RCC 7860 (cell line): ENCODE measurements around the gene TTC23L.
"Not testable (repeated sequence)": the region's sequence is repeated elsewhere in the genome, so short reads cannot be mapped to it uniquely, and the experiment has no call there.

ENCODE experiments used
- DNase-seq: peaks from one replicate; pipeline ENCODE4 v3.0.0-alpha.2; 2015; ENCODE audit warnings: low spot score
- FAIRE-seq: peaks from 2 replicates; lab custom pipeline; 2012; peaks lifted over from hg19 to GRCh38; lab: Jason Lieb, UNC

The TTC23L gene

GRCh38 chr5:34916518-34916917 is 77.6 kb downstream of the TTC23L start:
- DNase-seq (no peak), FAIRE-seq (no peak)

- DNase-seq (no peak), FAIRE-seq (no peak)
These were observed 79.1 kb downstream of the TTC23L start for GRCh38 chr5:34918025-34918424.

GRCh38 chr5:34919077-34919476 is 80.1 kb downstream of the TTC23L start:
- DNase-seq (no peak), FAIRE-seq (no peak)

- FAIRE-seq, DNase-seq: not testable (repeated sequence)
These were observed 84.3 kb downstream of the TTC23L start for GRCh38 chr5:34923256-34923655.

- DNase-seq (peak; percentile 92), FAIRE-seq (peak; percentile 98)
These were observed 84.9 kb downstream of the TTC23L start for GRCh38 chr5:34923694-34924461.

GRCh38 chr5:34924462-34924765 is 85.5 kb downstream of the TTC23L start:
- FAIRE-seq, result no peak
- DNase-seq, result no peak

GRCh38 chr5:34926318-34926888 is 87.4 kb downstream of the TTC23L start:
- DNase-seq (no peak), FAIRE-seq (no peak)

GRCh38 chr5:34927785-34928184 is 88.8 kb downstream of the TTC23L start:
- DNase-seq, result no peak
- FAIRE-seq, result no peak

- FAIRE-seq, result no peak
- DNase-seq, result no peak
These were observed 89.3 kb downstream of the TTC23L start for GRCh38 chr5:34928267-34928666.

GRCh38 chr5:34929134-34929719 is 90.3 kb downstream of the TTC23L start, which contains the start of gene DNAJC21:
Gene DNAJC21, plus strand, starts transcription at chr5:34929559. Its CDS starts 261 bp downstream, at chr5:34929820.
- FAIRE-seq, result peak; percentile 84
- peak; percentile 96 for DNase-seq

GRCh38 chr5:34929720-34930461 is 90.9 kb downstream of the TTC23L start:
- no peak for FAIRE-seq
- peak; percentile 84 for DNase-seq

GRCh38 chr5:34930462-34930844 is 91.5 kb downstream of the TTC23L start:
- DNase-seq, result no peak

GRCh38 chr5:34930870-34931269 is 91.9 kb downstream of the TTC23L start:
- no peak for FAIRE-seq
- DNase-seq, result no peak

More at GRCh38 chr5:34930462-34930844, 91.5 kb downstream of the TTC23L start:
- no peak for FAIRE-seq

- peak; percentile 44 for FAIRE-seq
These were observed 94.0 kb downstream of the TTC23L start for GRCh38 chr5:34932947-34933346.

GRCh38 chr5:34941936-34942335 is 103.0 kb downstream of the TTC23L start:
- DNase-seq (no peak), FAIRE-seq (no peak)

More at GRCh38 chr5:34932947-34933346, 94.0 kb downstream of the TTC23L start:
- DNase-seq, result no peak

- DNase-seq (no peak), FAIRE-seq (no peak)
These were observed 105.1 kb downstream of the TTC23L start for GRCh38 chr5:34944044-34944443.

- no peak for FAIRE-seq
- no peak for DNase-seq
These were observed 105.6 kb downstream of the TTC23L start for GRCh38 chr5:34944460-34945047.
